Measurements from ENCODE around the gene PUSL1.

The PUSL1 gene

DNA sequence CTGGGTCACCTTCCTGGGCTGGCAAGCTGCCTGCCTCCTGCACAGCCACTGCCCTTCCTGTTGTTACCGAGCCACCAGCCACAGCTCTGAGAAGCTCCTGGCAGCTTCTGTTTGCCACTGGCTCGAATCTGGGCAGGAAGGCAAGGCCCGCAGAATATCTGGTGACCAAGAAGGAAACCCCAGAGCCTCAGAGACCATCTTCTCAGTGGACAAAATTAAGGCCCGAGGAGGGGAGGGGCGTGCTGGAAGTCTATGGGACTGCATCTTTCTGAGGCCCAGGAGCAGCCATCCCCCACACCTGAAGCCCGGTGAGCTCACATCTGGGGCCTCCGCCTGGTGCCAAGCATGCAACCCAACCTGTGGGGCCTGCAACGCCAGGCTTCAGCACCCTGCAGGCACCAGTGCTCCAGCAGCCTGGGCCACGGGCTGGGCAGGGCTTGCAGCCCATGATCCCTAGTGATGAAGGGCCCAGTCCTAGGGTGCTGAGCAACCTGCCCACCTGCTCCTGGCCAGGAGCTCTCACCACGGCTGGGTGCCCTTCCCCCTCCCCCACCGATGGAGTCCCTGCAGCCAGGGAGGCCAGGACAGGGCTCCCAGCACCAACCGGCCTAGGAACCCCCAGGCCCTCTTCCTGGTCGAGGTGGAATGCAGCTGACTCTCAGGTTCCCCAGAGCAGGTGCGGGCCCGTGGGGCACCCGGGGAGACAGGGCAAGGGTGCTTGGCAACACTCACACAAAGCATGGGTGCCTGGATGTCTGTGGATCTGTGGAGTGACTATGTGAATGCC, 17.1 kb downstream of the PUSL1 start:
- H3K4me3 ChIP-seq (replicated peaks; ENCODE audit: low read depth, low read length) = peak overlapping the region; percentile 89
- DNase-seq (ENCODE audit: extremely low read depth, low read depth) = no peak
- TF ChIP-seq, protein P1, sequence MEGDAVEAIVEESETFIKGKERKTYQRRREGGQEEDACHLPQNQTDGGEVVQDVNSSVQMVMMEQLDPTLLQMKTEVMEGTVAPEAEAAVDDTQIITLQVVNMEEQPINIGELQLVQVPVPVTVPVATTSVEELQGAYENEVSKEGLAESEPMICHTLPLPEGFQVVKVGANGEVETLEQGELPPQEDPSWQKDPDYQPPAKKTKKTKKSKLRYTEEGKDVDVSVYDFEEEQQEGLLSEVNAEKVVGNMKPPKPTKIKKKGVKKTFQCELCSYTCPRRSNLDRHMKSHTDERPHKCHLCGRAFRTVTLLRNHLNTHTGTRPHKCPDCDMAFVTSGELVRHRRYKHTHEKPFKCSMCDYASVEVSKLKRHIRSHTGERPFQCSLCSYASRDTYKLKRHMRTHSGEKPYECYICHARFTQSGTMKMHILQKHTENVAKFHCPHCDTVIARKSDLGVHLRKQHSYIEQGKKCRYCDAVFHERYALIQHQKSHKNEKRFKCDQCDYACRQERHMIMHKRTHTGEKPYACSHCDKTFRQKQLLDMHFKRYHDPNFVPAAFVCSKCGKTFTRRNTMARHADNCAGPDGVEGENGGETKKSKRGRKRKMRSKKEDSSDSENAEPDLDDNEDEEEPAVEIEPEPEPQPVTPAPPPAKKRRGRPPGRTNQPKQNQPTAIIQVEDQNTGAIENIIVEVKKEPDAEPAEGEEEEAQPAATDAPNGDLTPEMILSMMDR (IDR thresholded peaks at IDR 0.05; ENCODE audit: low read depth, low read length, missing control alignments) = no peak

DNA sequence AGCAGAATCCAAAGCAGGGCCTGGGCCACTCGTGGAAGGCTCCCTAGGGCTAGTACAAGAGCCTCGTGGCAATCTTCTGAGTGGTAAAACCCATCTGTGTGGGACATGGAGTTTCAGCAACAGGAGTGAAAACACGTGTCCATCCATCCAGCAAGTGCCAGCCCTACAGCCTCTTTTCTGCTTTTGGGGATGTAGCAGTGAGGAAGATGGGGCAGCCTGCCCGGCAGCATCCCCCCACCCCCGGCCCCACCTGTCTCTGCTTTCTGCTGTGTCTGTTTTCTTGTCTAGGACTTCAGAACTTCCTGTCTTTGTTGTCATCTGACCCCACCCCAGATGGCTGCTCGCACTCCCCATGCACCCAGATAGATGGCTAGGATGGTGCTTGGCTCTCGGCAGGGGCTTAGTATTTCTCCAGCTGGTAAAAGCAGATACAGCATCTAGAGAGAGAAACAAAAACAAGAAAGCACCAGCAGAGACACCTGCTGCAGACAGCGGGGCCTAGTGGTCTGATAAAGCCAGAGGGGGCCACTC, 17.7 kb downstream of the PUSL1 start:
- no peak for DNase-seq (ENCODE audit: extremely low read depth, low read depth)
- TF ChIP-seq, protein P1 (IDR thresholded peaks at IDR 0.05; ENCODE audit: low read depth, low read length, missing control alignments) = no peak
- peak overlapping the region; percentile 89 for H3K4me3 ChIP-seq (replicated peaks; ENCODE audit: low read depth, low read length)

DNA sequence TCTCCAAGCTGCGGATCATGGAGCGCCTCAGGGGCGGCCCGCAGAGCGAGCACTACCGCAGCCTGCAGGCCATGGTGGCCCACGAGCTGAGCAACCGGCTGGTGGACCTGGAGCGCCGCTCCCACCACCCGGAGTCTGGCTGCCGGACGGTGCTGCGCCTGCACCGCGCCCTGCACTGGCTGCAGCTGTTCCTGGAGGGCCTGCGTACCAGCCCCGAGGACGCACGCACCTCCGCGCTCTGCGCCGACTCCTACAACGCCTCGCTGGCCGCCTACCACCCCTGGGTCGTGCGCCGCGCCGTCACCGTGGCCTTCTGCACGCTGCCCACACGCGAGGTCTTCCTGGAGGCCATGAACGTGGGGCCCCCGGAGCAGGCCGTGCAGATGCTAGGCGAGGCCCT, 18.9 kb downstream of the PUSL1 start:
- H3K4me3 ChIP-seq (replicated peaks; ENCODE audit: low read depth, low read length) = no peak overlapping the region
- DNase-seq (ENCODE audit: extremely low read depth, low read depth) = no peak
- TF ChIP-seq, protein P1 (IDR thresholded peaks at IDR 0.05; ENCODE audit: low read depth, low read length, missing control alignments) = no peak

DNA sequence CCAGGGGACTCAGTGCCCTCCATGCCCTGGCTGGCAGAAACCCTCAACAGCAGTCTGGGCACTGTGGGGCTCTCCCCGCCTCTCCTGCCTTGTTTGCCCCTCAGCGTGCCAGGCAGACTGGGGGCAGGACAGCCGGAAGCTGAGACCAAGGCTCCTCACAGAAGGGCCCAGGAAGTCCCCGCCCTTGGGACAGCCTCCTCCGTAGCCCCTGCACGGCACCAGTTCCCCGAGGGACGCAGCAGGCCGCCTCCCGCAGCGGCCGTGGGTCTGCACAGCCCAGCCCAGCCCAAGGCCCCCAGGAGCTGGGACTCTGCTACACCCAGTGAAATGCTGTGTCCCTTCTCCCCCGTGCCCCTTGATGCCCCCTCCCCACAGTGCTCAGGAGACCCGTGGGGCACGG, 19.9 kb downstream of the PUSL1 start:
- TF ChIP-seq, protein P1 (IDR thresholded peaks at IDR 0.05; ENCODE audit: low read depth, low read length, missing control alignments) = no peak
- no peak overlapping the region for H3K4me3 ChIP-seq (replicated peaks; ENCODE audit: low read depth, low read length)
- DNase-seq (ENCODE audit: extremely low read depth, low read depth) = no peak

DNA sequence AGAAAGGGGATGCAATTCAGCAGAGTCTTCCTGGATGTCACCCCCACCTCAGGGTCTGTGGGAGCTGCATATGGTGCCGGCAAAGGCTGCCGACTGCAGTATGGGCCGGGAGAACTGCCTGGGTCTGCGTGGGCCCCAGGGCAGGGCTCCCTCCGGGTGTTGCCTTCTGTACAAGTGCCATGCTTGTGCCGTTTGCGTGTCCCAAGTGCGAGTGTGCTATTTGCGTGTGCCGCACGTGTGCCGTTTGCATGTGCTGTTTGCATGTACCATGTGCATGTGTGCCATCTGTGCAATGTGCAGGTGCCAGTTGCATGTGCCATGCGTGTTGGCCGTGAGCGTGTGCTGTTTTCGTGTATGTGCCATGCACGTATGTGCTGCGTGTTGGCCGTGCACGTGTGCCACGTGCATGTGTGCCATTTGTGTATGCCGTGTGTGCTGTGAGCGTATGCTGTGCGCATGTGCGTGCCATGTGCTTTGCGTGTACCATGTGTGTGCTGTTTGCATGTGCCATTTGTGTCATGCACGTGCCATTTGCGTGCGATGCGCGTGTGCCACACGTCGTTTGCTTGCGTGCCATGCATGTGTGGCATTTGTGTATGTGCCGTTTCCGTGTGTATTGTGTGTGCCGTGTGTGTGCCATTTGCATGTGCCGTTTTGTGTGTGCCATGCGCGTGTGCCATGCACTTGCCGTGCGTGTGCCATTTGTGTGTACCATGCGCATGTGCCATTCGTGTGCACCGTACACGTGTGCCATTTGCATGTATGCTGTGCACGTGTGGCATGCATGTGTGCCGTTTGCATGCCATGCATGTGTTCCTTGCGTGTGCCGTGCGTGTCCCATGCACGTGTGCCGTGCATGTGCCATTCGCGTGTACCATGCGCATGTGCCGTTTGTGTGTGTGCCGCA, 21.2 kb downstream of the PUSL1 start:
- DNase-seq (ENCODE audit: extremely low read depth, low read depth) = no peak
- no peak overlapping the region for H3K4me3 ChIP-seq (replicated peaks; ENCODE audit: low read depth, low read length)
- TF ChIP-seq, protein P1 (IDR thresholded peaks at IDR 0.05; ENCODE audit: low read depth, low read length, missing control alignments) = no peak

DNA sequence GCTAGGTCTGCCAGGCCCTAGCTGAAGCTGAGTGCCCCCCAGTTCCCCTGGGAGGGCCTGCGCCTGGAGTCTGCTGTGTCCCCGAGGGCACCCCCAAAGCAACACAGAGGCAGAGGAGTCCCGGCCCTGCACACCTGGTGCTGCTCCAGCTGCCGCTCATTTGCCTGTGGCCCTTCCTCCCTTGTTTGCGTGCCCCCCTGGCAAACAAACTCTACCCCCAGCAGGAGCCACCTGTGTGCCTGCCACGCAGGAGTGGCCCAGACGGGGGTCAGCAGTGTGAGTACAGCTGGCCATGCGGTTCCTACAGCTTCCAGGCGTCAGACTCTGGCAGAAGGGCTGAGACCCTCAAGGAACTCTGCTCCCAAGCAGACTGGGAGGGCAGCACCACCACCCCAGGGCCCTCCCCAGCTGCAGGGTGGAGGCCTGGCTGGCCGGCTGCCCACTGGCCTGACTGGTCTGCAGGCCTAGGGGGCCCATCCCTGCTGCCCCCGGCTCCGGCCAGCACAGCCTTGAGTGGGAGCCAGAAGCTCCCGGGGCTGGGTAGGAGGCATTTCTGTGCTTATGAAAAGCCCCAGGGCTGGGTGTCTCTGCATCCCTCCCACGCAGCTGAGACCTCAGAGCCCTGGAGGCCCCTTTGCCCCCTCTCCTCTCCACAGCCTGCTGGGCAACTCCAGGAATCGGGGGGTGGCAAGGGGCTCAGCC, 22.1 kb downstream of the PUSL1 start:
- no peak for DNase-seq (ENCODE audit: extremely low read depth, low read depth)
- no peak overlapping the region for H3K4me3 ChIP-seq (replicated peaks; ENCODE audit: low read depth, low read length)
- TF ChIP-seq, protein P1 (IDR thresholded peaks at IDR 0.05; ENCODE audit: low read depth, low read length, missing control alignments) = no peak

Data from HFF-Myc (cell line).